GM13977 (cell line): ENCODE results near the gene SH3BP4.

Experiments used
- DNase-seq: peaks from one replicate; pipeline ENCODE4 v3.0.0; 2012; ENCODE audit warnings: low spot score
- CTCF ChIP-seq: IDR thresholded peaks from 2 replicates; pipeline ENCODE4 v1.5.1; 2012; ENCODE audit warnings: mild to moderate bottlenecking, control low read depth; ENCODE audit not compliant: insufficient read depth; ENCODE audit errors: extremely low read depth, missing control alignments
- in situ Hi-C: fragments of 300-500 bp; cut with MboI; formaldehyde crosslinking; loops from one replicate; pipeline ENCODE4 v1.12.0; 2022; ENCODE audit warnings: low sequenced_read_pairs, low pct_unique_long_range_greater_than_20kb, mixed read lengths, inconsistent platforms; ENCODE audit not compliant: unreplicated experiment

The SH3BP4 gene

DNA sequence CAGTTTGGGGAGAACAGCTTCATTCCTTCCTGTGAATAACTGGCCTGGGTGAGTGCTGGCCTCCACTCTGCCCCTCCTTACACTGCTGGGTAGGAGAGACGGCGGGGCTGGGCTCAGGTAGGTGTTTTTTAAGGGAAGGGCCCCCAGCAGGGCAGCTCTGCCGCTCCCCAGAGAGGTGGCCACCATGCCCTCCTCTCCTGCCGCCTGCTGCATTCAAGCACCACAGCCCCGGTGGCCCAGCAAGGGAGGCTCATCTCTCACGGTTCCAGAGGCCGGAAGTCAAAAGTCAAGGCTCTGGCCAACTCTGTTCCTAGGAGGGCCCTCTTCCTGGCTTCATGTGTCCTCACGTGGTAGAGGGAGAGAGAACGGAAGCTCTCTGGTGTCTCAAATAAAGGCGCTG, 81.1 kb downstream of the SH3BP4 start:
- DNase-seq: no peak
- no peak for TF ChIP-seq CTCF
- in situ Hi-C loops: no loop called here

GRCh38 chr2:235034265-235035118, 82.7 kb downstream of the SH3BP4 start:
- DNase-seq: no peak
- in situ Hi-C loops: no loop called here
- no peak for TF ChIP-seq CTCF

DNA sequence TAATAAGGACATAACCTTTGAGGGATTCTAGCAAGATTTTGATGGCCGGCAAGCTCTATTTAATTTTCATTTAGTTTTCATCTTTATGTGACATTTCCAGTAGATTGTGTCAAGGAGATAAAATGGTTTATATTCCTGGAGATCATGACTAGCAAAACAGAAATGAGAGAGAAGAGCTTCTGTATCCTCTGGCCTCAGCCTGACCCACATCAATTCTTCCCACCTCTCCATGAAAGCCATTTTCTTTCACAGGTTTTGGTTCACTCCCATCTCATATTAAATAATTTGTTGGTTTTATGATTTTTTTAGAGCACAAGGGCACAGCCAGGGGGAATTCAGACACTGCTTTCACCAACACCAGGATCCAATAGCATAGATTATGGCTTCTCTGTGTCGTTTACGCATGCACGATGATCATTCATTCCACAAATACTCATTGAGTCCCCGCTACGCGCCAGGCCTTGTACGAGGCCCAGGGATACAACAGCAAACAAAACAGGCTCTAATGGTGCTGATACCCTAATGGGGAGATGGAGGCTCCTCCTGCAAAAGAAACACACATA, 85.9 kb downstream of the SH3BP4 start:
- DNase-seq: no peak
- TF ChIP-seq CTCF: no peak
- in situ Hi-C loops: no loop called here

- no peak for DNase-seq
- in situ Hi-C loops: no loop called here
- no peak for TF ChIP-seq CTCF
Measured at GRCh38 chr2:235041221-235041917, 89.6 kb downstream of the SH3BP4 start.

DNA sequence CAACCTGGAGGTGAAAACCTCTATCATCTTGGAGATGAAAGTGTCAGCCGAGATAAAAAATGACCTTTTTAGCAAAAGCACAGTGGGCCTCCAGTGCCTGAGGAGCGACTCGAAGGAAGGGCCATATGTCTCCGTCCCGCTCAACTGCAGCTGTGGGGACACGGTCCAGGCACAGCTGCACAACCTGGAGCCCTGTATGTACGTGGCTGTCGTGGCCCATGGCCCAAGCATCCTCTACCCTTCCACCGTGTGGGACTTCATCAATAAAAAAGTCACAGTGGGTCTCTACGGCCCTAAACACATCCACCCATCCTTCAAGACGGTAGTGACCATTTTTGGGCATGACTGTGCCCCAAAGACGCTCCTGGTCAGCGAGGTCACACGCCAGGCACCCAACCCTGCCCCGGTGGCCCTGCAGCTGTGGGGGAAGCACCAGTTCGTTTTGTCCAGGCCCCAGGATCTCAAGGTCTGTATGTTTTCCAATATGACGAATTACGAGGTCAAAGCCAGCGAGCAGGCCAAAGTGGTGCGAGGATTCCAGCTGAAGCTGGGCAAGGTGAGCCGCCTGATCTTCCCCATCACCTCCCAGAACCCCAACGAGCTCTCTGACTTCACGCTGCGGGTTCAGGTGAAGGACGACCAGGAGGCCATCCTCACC, 90.2 kb downstream of the SH3BP4 start:
- in situ Hi-C loops: no loop called here
- DNase-seq: no peak
- no peak for TF ChIP-seq CTCF
